Measurements from ENCODE around the gene PLA2G12B.
A peak's percentile ranks its signal among the peaks of the same experiment; 100 is the strongest.

Gene PLA2G12B

DNA sequence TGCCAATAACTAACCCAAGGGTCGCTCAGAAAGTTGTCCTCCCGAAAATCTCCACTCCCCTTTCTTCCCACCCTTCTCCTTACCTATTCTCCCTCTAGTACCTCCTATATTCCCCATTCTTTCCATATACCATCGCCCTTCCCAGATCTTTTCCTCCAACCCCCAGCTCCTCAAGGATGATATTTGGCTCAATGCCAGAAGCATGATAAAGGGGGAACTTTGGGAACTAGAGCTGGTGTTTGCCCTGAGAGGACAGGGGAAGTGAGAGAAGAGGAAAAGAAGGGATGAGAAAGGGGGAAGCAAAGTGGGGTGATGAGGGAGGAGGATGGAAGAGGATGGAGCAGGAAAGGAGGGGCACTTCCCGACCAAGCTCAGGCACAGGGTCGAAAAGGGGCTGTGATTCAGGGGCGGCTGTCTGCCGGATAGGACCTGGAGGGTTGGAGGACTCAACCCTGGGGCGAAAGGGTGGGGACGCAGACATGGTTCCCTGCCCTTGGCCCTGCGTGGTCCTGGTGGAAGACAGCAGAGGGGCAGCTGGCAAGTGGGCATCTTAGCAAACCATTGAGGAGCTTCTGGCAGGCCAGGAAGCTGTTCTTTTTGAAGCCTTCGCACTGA, 59.3 kb downstream of the PLA2G12B start:
- DNase-seq (ENCODE audit: low read depth, low spot score), result no peak
- no peak overlapping the region for H3K4me3 ChIP-seq (ENCODE audit: low read depth, low read length)
- in situ Hi-C loops (cut with HindIII; ENCODE audit: low sequenced_read_pairs), result no loop called here
- TF ChIP-seq, protein P1, sequence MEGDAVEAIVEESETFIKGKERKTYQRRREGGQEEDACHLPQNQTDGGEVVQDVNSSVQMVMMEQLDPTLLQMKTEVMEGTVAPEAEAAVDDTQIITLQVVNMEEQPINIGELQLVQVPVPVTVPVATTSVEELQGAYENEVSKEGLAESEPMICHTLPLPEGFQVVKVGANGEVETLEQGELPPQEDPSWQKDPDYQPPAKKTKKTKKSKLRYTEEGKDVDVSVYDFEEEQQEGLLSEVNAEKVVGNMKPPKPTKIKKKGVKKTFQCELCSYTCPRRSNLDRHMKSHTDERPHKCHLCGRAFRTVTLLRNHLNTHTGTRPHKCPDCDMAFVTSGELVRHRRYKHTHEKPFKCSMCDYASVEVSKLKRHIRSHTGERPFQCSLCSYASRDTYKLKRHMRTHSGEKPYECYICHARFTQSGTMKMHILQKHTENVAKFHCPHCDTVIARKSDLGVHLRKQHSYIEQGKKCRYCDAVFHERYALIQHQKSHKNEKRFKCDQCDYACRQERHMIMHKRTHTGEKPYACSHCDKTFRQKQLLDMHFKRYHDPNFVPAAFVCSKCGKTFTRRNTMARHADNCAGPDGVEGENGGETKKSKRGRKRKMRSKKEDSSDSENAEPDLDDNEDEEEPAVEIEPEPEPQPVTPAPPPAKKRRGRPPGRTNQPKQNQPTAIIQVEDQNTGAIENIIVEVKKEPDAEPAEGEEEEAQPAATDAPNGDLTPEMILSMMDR (IDR thresholded peaks at IDR 0.05; ENCODE audit: low read depth, low read length), result no peak

DNA sequence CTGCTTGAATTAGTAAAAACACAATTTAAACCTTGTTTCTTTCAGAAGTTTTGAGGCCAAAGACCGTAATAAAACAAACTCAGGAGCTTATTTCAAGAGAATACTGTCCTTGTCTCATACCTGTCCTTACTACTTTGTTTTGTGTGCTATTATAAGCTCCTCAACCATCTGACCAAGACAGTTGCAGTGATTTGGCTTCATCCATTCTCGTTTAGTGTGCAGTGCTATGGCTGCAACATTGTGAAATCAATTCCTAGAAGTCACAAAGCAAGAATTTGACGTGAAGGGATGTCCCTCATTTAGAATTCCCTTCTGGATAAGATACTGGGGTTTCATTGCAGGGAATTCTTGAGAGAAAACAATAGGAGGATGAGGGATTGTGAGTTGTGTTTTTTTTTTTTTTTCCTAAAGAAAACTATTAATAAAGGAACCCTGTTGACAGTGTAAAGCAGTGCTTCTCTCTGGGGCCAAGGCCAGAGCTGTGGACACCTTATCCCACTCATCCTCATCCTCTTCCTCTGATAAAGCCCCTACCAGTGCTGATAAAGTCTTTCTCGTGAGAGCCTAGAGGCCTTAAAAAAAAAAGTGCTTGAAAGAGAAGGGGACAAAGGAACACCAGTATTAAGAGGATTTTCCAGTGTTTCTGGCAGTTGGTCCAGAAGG, 61.3 kb downstream of the PLA2G12B start, which contains the start of gene OIT3:
Gene OIT3, plus strand, starts transcription at position 604 of the 663 bp plus-strand sequence. CDS start 60 bp downstream, outside the sequence.
- TF ChIP-seq, protein P1 (IDR thresholded peaks at IDR 0.05; ENCODE audit: low read depth, low read length), result no peak
- H3K4me3 ChIP-seq (ENCODE audit: low read depth, low read length), result no peak within 1 kb of the TSS
- in situ Hi-C loops (cut with HindIII; ENCODE audit: low sequenced_read_pairs), result no loop called here
- no peak for DNase-seq (ENCODE audit: low read depth, low spot score)

- TF ChIP-seq, protein P1 (IDR thresholded peaks at IDR 0.05; ENCODE audit: low read depth, low read length), result no peak
- in situ Hi-C loops (cut with HindIII; ENCODE audit: low sequenced_read_pairs), result no loop called here
- no peak for DNase-seq (ENCODE audit: low read depth, low spot score)
- no peak overlapping the region for H3K4me3 ChIP-seq (ENCODE audit: low read depth, low read length)
Measured at GRCh38 chr10:72890086-72890485, 64.5 kb downstream of the PLA2G12B start.

DNA sequence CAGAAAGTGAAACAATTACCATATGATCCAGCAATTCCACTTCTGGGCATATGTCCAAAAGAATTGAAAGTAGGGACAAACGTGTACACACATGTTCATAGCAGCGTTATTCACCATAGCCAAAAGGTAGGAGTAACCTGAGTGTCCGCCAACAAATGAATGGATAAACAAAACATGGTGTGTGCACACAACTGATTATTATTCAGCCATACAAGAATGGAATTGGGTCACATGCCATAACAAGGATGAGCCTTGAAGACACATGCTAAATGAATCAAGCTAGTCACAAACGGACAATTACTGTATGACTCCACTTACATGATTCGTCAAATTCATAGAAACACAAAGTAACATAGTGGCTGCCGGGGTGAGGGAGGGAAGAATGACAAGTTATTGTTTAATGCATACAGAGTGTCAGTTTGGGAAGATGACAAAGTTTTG, 65.2 kb downstream of the PLA2G12B start:
- TF ChIP-seq, protein P1 (IDR thresholded peaks at IDR 0.05; ENCODE audit: low read depth, low read length), result no peak
- H3K4me3 ChIP-seq (ENCODE audit: low read depth, low read length), result no peak overlapping the region
- in situ Hi-C loops (cut with HindIII; ENCODE audit: low sequenced_read_pairs), result no loop called here
- peak; percentile 28 for DNase-seq (ENCODE audit: low read depth, low spot score)

DNA sequence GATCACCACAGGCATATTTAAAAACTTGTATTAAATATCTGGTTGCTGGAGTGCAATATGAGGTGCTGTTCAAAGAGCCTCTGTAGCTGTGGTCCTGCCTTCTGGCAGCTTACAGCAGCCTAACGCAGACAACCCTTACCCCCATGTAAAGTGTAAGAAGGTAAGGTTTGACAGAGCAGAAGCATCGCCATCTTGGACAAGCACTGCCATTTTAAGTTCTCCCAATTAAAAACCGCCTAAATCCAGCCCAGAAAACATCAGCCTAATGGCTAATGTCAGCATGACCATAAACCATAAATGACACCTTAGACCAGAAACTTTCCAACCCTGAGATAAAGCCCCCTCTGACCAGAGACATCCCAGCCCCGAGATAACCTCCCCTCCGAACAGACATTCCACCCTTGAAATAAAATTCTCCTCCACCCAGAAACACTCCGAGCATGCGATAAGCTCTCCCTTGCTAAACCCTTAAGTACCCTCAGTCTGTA, 66.4 kb downstream of the PLA2G12B start:
- TF ChIP-seq, protein P1 (IDR thresholded peaks at IDR 0.05; ENCODE audit: low read depth, low read length), result no peak
- in situ Hi-C loops (cut with HindIII; ENCODE audit: low sequenced_read_pairs), result no loop called here
- H3K4me3 ChIP-seq (ENCODE audit: low read depth, low read length), result no peak overlapping the region
- no peak for DNase-seq (ENCODE audit: low read depth, low spot score)

DNA sequence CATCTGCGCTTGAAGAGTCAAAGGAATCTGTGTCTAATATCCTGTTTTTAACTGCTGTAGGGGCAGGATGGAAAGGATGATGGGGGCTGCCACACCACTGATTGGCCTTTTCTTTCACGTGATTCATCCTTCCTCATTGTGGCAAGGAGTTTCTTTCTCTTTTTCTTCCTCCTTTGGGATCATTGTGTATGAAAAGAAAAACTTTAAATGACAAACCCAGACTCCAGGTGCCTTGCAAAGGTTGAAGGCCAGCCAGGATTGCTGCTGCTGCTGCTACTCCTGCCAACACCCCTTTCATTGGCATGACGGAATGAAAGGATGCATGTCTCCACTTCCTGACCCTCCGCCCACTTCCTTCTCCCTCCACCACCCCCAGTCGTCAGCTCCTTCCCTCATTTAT, 67.6 kb downstream of the PLA2G12B start:
- TF ChIP-seq, protein P1 (IDR thresholded peaks at IDR 0.05; ENCODE audit: low read depth, low read length), result no peak
- in situ Hi-C loops (cut with HindIII; ENCODE audit: low sequenced_read_pairs), result no loop called here
- H3K4me3 ChIP-seq (ENCODE audit: low read depth, low read length), result no peak overlapping the region
- no peak for DNase-seq (ENCODE audit: low read depth, low spot score)
